HG03439 (cell line): ENCODE measurements around the gene POU6F2.

Source experiments
- ATAC-seq: cut with Tn5 transposase; IDR thresholded peaks from one replicate; pipeline ENCODE4 v1.9.1; 2021; ENCODE audit warnings: mild to moderate bottlenecking, moderate library complexity; ENCODE audit not compliant: unreplicated experiment

The POU6F2 gene

GRCh38 chr7:39430909-39431641, 453.4 kb downstream of the POU6F2 start:
- no peak for ATAC-seq

GRCh38 chr7:39432368-39432767, 454.7 kb downstream of the POU6F2 start:
- no peak for ATAC-seq

GRCh38 chr7:39432807-39433416, 455.2 kb downstream of the POU6F2 start:
- ATAC-seq, result no peak

GRCh38 chr7:39433550-39433949, 455.8 kb downstream of the POU6F2 start:
- no peak for ATAC-seq

GRCh38 chr7:39434012-39434411, 456.3 kb downstream of the POU6F2 start:
- no peak for ATAC-seq

GRCh38 chr7:39446546-39446945, 468.8 kb downstream of the POU6F2 start:
- ATAC-seq, result no peak

- ATAC-seq, result no peak
Measured at GRCh38 chr7:39451901-39452300, 474.2 kb downstream of the POU6F2 start.

GRCh38 chr7:39453743-39454355, 476.1 kb downstream of the POU6F2 start:
- peak; percentile 78 for ATAC-seq

- ATAC-seq, result no peak
Measured at GRCh38 chr7:39458061-39458745, 480.5 kb downstream of the POU6F2 start.

GRCh38 chr7:39459636-39460035, 481.9 kb downstream of the POU6F2 start:
- ATAC-seq, result no peak

GRCh38 chr7:39460486-39460885, 482.8 kb downstream of the POU6F2 start:
- no peak for ATAC-seq

GRCh38 chr7:39461263-39461820, 483.6 kb downstream of the POU6F2 start:
- no peak for ATAC-seq

GRCh38 chr7:39463252-39463651, 485.5 kb downstream of the POU6F2 start:
- no peak for ATAC-seq

GRCh38 chr7:39464350-39465054, 486.8 kb downstream of the POU6F2 start:
- ATAC-seq, result no peak

- ATAC-seq, result peak; percentile 94
Measured at GRCh38 chr7:39465055-39465929, 487.6 kb downstream of the POU6F2 start.

GRCh38 chr7:39468261-39468660, 490.6 kb downstream of the POU6F2 start:
- ATAC-seq, result no peak

GRCh38 chr7:39468808-39469374, 491.2 kb downstream of the POU6F2 start:
- ATAC-seq, result no peak

GRCh38 chr7:39480901-39481300, 503.2 kb downstream of the POU6F2 start:
- ATAC-seq, result no peak
